NCI-H2227 treated with DMSO at 0.1 percent for 48 hours (cell line): ENCODE data around the gene CBL.
"Not testable (repeated sequence)": the region's sequence is repeated elsewhere in the genome, so short reads cannot be mapped to it uniquely, and the experiment has no call there.

Experiments
- DNase-seq: peaks from one replicate; lab custom pipeline; 2025; lab: John Stamatoyannopoulos, UW

The CBL gene

DNA sequence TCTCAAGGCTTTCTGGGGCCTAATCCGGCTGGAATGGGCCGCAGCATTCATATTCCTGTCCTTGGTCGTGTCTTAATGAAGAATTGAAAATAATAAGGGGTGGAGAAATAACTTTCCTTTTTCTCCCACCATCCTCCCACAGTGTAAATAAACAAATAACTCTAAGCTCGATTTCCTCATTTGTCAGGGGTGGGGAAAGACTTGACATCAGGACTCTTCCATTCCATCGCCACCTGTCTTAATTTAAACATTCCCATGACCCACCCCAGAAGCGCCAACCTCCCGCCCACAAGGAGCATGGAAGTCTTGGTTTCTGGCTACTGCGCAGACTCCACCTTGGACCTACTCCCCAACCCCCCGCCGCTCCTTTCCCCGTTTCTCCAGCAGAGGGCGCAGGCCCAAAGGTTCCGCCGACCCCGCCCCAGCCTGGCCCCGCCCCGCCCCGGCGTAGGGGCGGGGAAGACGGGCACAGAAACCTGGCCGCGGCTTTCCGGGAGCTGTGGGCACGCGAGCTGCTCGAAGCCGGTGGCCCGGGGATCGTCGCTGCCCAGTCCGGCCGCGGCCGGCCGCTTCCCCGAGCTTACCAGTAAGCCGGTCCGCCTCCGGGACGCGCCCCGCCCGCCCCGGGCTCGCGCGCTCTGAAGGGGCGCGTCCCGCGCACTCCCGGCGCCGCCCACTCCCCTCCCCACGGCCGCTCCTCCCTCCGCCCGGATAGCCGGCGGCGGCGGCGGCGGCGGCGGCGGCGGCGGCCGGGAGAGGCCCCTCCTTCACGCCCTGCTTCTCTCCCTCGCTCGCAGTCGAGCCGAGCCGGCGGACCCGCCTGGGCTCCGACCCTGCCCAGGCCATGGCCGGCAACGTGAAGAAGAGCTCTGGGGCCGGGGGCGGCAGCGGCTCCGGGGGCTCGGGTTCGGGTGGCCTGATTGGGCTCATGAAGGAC is at the start of gene CBL:
Gene CBL, plus strand, starts transcription at position 766 of the 937 bp plus-strand sequence. Its CDS starts 79 bp downstream, at position 845.
- peak; percentile 83 for DNase-seq

DNA sequence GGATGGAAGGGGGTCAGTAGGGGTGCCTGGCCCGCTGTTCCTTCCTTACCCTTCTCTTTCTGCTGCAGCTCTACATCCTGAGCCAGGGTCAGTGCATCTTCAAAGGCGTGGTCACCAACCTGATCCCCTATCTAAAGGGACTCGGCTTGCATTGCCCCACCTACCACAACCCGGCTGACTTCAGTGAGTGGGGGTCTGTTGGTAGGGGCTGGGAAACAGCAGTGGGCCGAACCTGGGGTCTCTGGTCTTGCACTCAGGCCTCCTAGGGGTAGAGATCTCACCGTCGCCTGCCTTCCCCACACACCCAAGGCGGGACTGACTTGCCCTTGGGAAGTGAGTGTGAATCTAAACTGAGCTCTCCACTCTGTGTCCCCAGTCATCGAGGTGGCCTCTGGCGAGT is 49.6 kb upstream of the CBL start:
- no peak for DNase-seq

DNA sequence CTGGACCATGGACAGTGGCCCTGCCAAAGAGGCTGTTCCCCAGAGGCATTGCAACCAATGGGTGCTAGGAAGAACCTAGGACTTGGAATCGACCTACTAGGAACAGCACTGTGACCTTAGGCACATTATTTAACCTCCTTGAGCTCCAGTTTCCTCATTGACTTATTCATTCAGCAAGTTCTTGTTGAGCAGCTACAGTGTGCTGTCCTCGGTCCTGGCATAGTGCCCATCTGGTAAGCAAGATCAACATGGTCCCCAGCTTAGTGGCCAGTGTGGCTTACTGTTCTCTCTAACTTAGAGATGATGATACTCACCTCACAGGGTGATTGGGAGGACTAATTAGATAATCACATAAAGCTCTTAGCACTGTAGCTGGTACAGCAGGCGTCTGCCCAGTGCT is 49.1 kb upstream of the CBL start:
- DNase-seq, result no peak

GRCh38 chr11:119158467-119158866 is 47.7 kb upstream of the CBL start:
- no peak for DNase-seq

DNA sequence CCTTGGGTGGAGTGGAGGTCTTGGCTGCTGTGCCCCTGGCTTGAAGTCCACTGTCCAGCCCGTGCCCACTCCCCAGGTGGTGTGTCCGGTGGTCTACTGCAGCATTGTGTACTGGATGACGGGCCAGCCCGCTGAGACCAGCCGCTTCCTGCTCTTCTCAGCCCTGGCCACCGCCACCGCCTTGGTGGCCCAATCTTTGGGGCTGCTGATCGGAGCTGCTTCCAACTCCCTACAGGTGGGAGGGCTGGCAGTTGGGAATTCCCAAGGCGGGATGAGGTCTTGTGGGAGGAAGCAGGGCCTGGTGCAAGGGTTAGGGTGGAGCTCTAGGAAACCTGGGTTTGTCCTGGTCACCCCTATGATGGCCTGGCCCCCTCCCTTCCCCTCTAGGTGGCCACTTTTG is 46.0 kb upstream of the CBL start:
- DNase-seq, result no peak

DNA sequence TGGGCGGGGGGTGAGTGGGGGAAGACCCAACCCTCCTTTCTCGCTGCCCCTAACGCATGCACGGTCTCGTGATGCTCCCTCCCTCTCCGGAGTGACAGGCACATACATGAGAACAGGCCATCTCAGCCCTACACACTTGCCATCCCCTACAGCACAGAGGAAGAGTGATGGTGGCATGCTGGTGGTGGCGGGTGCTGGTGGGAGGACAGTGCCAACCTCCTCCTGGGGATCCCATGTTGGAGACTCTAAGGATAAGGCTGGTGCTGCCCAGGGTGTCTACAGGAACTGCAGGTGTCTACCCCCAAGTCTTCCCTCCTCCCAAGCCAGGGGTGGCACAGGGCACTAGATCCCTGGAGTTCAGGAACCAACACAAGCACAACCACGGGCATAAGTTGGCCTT is 44.3 kb upstream of the CBL start:
- no peak for DNase-seq

- DNase-seq, result no peak
These were observed 39.6 kb upstream of the CBL start for GRCh38 chr11:119166368-119167076.

GRCh38 chr11:119167077-119167458 is 39.1 kb upstream of the CBL start:
- DNase-seq, result not testable (repeated sequence)

- no peak for DNase-seq
These were observed 38.2 kb upstream of the CBL start for GRCh38 chr11:119167933-119168332.

DNA sequence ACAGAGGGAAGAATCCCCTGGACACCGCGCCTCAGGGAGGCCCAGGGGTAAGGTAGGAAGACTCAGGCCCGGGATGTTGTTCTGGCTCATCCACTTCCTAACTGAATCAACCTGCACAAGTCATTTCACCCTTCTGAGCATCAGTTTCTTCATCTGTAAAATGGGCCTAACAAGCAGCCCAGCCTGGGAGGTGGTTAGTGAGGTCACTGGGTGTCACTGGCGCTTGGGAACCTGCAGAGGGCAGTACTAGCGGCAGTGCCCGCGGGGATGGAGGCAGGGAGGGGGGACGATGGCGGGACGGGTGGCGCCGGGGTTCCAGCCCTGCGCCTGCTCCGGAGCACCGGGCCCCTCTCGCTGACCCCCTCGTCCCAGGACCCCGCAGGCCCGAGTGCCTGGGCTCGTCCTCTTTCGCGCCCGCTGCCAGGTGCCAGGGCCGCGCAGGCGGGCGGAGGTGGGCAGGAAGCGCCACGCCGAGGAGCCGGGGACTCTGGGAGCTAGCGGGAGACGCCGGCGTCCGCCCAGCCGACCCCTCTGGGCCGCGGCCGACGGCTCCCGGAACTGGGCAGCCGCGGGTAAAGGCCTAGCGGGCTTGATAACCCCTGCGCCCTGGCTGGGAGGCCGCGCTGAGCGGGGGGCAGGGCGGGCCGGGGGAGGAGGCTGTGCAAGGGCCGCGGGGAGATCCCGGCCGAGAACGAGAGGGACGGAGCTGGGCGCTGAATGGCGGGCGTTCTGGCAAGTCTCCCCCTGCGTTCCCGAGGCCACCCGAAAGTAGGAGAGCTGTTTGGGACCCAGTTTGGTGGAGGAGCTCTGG is 37.5 kb upstream of the CBL start, which contains the start of gene NLRX1:
Gene NLRX1, plus strand, starts transcription at position 255 of the 811 bp plus-strand sequence. CDS start 2,679 bp downstream, outside the sequence.
- no peak for DNase-seq

- DNase-seq, result no peak
These were observed 36.8 kb upstream of the CBL start for GRCh38 chr11:119169282-119169719.

- no peak for DNase-seq
These were observed 33.6 kb upstream of the CBL start for GRCh38 chr11:119172513-119172912.

GRCh38 chr11:119173453-119173852 is 32.7 kb upstream of the CBL start:
- DNase-seq, result no peak

- peak; percentile 63 for DNase-seq
These were observed 30.6 kb upstream of the CBL start for GRCh38 chr11:119175493-119176077.

GRCh38 chr11:119178166-119178680 is 27.9 kb upstream of the CBL start:
- no peak for DNase-seq

- no peak for DNase-seq
These were observed 26.8 kb upstream of the CBL start for GRCh38 chr11:119179342-119179741.

DNA sequence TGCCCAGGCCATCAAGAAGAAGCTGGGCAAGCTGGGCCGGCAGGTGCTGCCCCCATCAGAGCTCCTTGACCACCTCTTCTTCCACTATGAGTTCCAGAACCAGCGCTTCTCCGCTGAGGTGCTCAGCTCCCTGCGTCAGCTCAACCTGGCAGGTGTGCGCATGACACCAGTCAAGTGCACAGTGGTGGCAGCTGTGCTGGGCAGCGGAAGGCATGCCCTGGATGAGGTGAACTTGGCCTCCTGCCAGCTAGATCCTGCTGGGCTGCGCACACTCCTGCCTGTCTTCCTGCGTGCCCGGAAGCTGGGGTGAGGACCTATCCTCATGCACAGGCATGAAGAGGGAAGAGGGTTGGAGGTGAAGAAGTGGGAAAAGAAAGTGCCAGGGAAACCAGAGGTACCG is 26.2 kb upstream of the CBL start:
- no peak for DNase-seq

DNA sequence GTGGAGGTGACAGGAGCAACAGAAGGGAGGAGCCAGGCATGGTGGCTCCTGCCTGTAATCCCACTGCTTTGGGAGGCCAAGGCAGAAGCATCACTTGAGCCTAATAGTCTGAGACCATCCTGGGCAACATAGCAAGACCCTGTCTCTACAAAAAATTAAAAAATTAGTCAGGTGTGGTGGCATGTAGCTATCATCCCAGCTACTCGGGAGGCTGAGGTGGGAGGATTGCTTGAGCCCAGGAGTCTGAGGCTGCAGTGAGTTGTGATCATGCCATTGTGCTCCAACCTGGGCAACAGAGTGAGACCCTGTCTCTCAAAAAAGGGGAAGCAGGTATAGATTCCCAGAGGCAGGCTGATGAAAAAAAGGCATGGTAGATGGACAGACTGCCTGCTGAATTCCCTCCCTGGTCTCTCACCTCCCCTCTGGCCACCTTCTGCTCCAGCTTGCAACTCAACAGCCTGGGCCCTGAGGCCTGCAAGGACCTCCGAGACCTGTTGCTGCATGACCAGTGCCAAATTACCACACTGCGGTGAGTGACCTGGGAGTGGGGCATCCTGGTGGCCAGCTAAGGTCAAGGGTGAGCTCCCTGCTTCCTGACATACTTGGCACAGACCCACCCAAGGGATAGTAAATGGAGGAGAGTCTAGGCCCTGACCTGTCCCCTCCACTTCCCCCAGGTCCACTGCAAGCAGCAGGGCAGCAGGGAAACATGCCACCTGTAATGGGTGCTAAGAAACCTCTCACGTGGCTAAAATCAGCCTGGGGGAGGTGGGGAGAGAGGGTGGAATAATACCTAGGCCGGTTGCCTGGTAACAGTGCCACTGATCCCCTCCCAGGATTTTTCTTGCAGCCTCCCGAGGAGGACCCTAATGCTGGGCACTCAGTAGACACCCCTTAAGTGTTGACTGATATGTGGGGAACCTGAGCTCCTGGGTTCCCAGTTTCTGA is 25.1 kb upstream of the CBL start:
- no peak for DNase-seq

- DNase-seq, result no peak
These were observed 24.3 kb upstream of the CBL start for GRCh38 chr11:119181677-119182412.

- DNase-seq, result not testable (repeated sequence)
These were observed 21.7 kb upstream of the CBL start for GRCh38 chr11:119184399-119184798.
